Activated CD4-positive, alpha-beta memory T cell treated with anti-CD3 and anti-CD28 coated beads, Interleukin-2, amount 10 ng/mL, durations not matched to agents 7 days and 5 days (primary cell): ENCODE data around the gene SCIN. TPM values are rescaled to one million over a fixed set of nuclear protein-coding genes. Genes with fewer than 3 reads are reported as not detected.

ENCODE experiments used
- total RNA-seq, 2 experiments: library from RNA; stranded (reverse); gene quantifications; one replicate each; pipeline ENCODE4 v1.2.3, GENCODE V29; 2021

SCIN gene
- total RNA-seq, 2 experiments from 2014 or later = 0.23 TPM; not detected in 1

Other genes with a start within 250 kb of the SCIN start
- 1 to 10 TPM; 5.2 to 6.6 TPM for gene VWDE, start 166.9 kb upstream of the SCIN start, total RNA-seq
- gene ARL4A, start 116.9 kb downstream of the SCIN start, total RNA-seq = 10 to 100 TPM; 19.1 to 19.8 TPM